BJ (cell line): Measurements from ENCODE around the gene AVEN. TPM values are rescaled to one million over a fixed set of nuclear protein-coding genes. Genes with fewer than 3 reads are reported as not detected.

Experiments
- CTCF ChIA-PET: fragments of 350-600 bp; formaldehyde crosslinking; extraction: SDS; loops from one replicate; lab custom pipeline; 2021; ENCODE audit warnings: antibody characterized with exemption, inconsistent platforms; lab: Yijun Ruan, JAX
- POLR2A ChIA-PET: fragments of 300-600 bp; sonication (Branson Sonifier 250); formaldehyde crosslinking; extraction: SDS; loops from one replicate; lab custom pipeline; 2021; ENCODE audit warnings: antibody characterized with exemption; lab: Charles Lee
- DNase-seq: peaks from one replicate; pipeline ENCODE4 v3.0.0-alpha.2; 2011; ENCODE audit warnings: low read depth
- H3K27me3 ChIP-seq: 2 replicates; pipeline ENCODE4 v1.6.0; 2011; ENCODE audit warnings: low read length; ENCODE audit not compliant: control insufficient read depth, insufficient read depth
- H3K36me3 ChIP-seq: 2 replicates; pipeline ENCODE4 v1.5.1; 2011; ENCODE audit warnings: low read length; ENCODE audit not compliant: control insufficient read depth, insufficient read depth
- H3K4me3 ChIP-seq: 2 replicates; pipeline ENCODE4 v1.5.1; 2011; ENCODE audit warnings: low read depth, mild to moderate bottlenecking, control low read depth, low read length
- polyA plus RNA-seq: library from polyadenylated mRNA; depleted of rRNA; stranded (reverse); fragments of >200 nt; gene quantifications from 2 replicates; pipeline ENCODE4 v1.2.3, GENCODE V29; 2011
- TF ChIP-seq, protein P1 (sequence below): IDR thresholded peaks from 2 replicates; pipeline ENCODE4 v1.5.1; 2011; ENCODE audit warnings: low read depth, mild to moderate bottlenecking, control low read depth, inconsistent platforms, low read length, moderate library complexity; ENCODE audit not compliant: insufficient read depth

Gene AVEN
- polyA plus RNA-seq, 1 experiment: 17.6 TPM

GRCh38 chr15:33964665-33965040, 74.4 kb downstream of the AVEN start:
- TF ChIP-seq, protein P1, sequence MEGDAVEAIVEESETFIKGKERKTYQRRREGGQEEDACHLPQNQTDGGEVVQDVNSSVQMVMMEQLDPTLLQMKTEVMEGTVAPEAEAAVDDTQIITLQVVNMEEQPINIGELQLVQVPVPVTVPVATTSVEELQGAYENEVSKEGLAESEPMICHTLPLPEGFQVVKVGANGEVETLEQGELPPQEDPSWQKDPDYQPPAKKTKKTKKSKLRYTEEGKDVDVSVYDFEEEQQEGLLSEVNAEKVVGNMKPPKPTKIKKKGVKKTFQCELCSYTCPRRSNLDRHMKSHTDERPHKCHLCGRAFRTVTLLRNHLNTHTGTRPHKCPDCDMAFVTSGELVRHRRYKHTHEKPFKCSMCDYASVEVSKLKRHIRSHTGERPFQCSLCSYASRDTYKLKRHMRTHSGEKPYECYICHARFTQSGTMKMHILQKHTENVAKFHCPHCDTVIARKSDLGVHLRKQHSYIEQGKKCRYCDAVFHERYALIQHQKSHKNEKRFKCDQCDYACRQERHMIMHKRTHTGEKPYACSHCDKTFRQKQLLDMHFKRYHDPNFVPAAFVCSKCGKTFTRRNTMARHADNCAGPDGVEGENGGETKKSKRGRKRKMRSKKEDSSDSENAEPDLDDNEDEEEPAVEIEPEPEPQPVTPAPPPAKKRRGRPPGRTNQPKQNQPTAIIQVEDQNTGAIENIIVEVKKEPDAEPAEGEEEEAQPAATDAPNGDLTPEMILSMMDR: no peak
- H3K36me3 ChIP-seq: no peaks in the 10 kb centered on the region
- POLR2A ChIA-PET: no interaction called here
- no peak overlapping the region for H3K4me3 ChIP-seq
- DNase-seq: no peak
- no peaks in the 10 kb centered on the region for H3K27me3 ChIP-seq
- CTCF ChIA-PET: interaction anchor here (0.5 to 1.4 kb wide), 9 partner anchors 8 to 671 kb away, joined by 3 to 6 read pairs (median 3); no protein-coding TSS in a partner anchor

DNA sequence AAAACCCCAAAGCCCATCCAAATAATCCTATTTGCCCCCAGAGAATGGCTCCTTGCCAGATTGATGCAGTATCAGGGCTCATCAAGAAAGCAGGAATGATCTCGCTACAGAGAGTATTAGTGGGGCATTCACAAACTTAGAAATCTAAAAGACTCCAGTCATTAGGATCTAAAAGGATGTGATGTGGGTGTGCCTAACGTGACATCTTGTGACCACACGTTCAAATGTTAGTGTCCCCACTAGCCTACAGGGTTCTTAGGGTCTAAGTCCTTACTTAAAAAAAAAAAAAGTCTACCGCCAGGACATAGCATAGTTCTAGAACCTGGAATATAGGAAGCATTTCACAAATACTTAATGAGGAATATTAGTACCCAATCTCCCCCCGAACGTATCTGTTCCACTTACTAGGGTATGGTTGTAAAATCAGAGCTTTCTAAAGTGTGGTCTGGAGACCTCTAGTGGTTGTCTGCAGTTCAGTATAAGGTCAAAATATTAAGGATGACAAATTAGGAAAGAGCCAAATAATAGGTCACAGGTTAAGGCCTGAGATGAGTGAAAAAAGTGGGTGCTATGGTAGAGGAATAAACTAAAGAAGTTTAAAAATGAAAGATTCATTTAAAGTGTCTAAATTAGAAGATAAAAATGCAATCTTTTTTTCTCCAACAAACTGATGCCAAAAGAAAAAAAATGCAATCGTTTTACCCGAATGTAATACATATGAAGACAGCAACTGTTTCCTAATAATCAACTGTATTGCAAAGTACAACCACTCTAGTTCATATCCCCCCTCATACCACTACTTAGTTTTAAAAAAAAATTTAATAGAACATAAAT, 75.0 kb downstream of the AVEN start:
- CTCF ChIA-PET: interaction anchor here (0.5 to 1.0 kb wide), 14 partner anchors 9 to 674 kb away, joined by 3 to 6 read pairs (median 3); no protein-coding TSS in a partner anchor
- H3K27me3 ChIP-seq: no peaks in the 10 kb centered on the region
- no peak overlapping the region for H3K4me3 ChIP-seq
- no peak for DNase-seq
- TF ChIP-seq, protein P1: peak; percentile 75
- H3K36me3 ChIP-seq: no peaks in the 10 kb centered on the region
- POLR2A ChIA-PET: no interaction called here

- no peaks in the 10 kb centered on the region for H3K36me3 ChIP-seq
- POLR2A ChIA-PET: no interaction called here
- DNase-seq: no peak
- TF ChIP-seq, protein P1: no peak
- H3K27me3 ChIP-seq: no peaks in the 10 kb centered on the region
- H3K4me3 ChIP-seq: no peak overlapping the region
- CTCF ChIA-PET: no interaction called here
These were observed 78.5 kb downstream of the AVEN start for GRCh38 chr15:33960549-33960935.

- TF ChIP-seq, protein P1: no peak
- Histone ChIP-seq H3K4me3 (no peak overlapping the region), H3K36me3 (no peaks in the 10 kb centered on the region), H3K27me3 (no peaks in the 10 kb centered on the region)
- DNase-seq: no peak
- ChIA-PET CTCF (no interaction called here), POLR2A (no interaction called here)
These were observed 79.0 kb downstream of the AVEN start for GRCh38 chr15:33959844-33960548.

DNA sequence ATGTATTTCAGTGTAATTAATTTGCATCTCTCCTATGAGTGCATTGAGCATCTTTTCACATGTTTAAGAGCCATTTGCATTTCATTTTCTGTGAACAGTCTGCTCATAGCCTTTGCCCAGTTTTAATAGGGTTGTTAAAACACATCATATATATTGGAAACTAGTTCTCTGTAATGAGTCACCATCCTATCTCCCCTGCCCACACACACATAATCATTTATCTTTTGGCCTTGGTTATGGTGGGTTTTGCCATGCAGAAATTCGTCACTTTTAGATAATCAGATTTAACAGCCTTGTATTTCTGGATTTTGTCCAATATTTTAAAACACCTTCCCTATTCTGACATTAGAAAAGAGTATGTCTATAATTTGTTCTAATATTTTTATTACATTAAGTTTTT, 82.6 kb downstream of the AVEN start:
- TF ChIP-seq, protein P1: no peak
- POLR2A ChIA-PET: no interaction called here
- no peak overlapping the region for H3K4me3 ChIP-seq
- CTCF ChIA-PET: no interaction called here
- no peak for DNase-seq
- H3K36me3 ChIP-seq: no peaks in the 10 kb centered on the region
- no peaks in the 10 kb centered on the region for H3K27me3 ChIP-seq
